Astrocyte (in vitro differentiated cells and primary cell): ENCODE measurements around the gene C9orf43.
"Not testable (repeated sequence)": the region's sequence is repeated elsewhere in the genome, so short reads cannot be mapped to it uniquely, and the experiment has no call there.

Experiments
- EZH2 ChIP-seq: IDR thresholded peaks from 2 replicates; pipeline ENCODE4 v1.6.1; 2012; ENCODE audit warnings: mild to moderate bottlenecking, low read length, inconsistent platforms; ENCODE audit not compliant: insufficient read depth
- TF ChIP-seq, protein P1 (sequence below): IDR thresholded peaks from 2 replicates; pipeline ENCODE4 v1.5.1; 2011; ENCODE audit warnings: low read depth, mild to moderate bottlenecking, inconsistent platforms, low read length, moderate library complexity; ENCODE audit not compliant: insufficient read depth

DNA sequence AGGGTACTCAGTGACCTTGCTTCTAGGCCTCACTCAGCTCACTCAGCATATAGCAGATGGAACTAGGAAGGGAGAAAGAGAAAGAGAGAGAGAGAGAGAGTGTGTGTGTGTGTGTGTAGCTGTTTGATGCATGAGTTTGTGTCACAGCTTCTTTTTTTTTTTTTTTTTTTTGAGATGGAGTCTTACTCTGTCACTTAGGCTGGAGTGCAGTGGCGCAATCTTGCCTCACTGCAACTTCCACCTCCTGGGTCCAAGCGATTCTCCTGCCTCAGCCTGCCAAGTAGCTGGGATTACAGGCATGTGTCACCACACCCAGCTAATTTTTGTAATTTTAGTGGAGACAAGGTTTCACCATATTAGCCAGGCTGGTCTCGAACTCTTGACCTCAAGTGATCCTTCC, 44.9 kb upstream of the C9orf43 start:
- TF ChIP-seq, protein P1, sequence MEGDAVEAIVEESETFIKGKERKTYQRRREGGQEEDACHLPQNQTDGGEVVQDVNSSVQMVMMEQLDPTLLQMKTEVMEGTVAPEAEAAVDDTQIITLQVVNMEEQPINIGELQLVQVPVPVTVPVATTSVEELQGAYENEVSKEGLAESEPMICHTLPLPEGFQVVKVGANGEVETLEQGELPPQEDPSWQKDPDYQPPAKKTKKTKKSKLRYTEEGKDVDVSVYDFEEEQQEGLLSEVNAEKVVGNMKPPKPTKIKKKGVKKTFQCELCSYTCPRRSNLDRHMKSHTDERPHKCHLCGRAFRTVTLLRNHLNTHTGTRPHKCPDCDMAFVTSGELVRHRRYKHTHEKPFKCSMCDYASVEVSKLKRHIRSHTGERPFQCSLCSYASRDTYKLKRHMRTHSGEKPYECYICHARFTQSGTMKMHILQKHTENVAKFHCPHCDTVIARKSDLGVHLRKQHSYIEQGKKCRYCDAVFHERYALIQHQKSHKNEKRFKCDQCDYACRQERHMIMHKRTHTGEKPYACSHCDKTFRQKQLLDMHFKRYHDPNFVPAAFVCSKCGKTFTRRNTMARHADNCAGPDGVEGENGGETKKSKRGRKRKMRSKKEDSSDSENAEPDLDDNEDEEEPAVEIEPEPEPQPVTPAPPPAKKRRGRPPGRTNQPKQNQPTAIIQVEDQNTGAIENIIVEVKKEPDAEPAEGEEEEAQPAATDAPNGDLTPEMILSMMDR: not testable (repeated sequence)
- TF ChIP-seq EZH2: not testable (repeated sequence)
